HUDEP-2 (cell line): ENCODE results near the gene CHTF18.

ENCODE experiments used
- DNase-seq, 76 experiments: peaks; one replicate each; lab custom pipeline; 2025; ENCODE audit not compliant: unreplicated experiment in 76 of 76; lab: John Stamatoyannopoulos, UW

The CHTF18 gene

DNA sequence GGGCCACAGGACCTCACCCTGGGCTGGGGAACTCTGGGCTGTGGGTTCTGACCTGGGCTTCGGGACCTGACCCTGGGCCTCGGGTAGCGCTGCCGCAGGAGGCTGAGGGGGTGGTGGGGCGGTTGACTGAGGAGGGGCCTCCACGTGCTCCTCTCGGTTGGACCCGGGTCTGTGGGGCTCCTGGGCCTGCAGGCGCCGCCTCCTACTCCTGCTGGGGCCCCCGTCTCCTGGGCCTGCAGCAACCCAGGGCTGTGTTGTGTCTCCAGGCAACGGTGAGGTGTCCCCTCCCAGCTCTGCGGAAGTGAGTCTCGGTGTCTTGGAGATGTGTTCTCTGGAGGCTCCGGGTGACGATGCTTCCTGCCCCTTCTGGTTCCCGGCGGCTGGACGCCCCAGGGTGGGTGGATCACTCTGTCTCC is 53.6 kb downstream of the CHTF18 start:
- no peak for DNase-seq

DNA sequence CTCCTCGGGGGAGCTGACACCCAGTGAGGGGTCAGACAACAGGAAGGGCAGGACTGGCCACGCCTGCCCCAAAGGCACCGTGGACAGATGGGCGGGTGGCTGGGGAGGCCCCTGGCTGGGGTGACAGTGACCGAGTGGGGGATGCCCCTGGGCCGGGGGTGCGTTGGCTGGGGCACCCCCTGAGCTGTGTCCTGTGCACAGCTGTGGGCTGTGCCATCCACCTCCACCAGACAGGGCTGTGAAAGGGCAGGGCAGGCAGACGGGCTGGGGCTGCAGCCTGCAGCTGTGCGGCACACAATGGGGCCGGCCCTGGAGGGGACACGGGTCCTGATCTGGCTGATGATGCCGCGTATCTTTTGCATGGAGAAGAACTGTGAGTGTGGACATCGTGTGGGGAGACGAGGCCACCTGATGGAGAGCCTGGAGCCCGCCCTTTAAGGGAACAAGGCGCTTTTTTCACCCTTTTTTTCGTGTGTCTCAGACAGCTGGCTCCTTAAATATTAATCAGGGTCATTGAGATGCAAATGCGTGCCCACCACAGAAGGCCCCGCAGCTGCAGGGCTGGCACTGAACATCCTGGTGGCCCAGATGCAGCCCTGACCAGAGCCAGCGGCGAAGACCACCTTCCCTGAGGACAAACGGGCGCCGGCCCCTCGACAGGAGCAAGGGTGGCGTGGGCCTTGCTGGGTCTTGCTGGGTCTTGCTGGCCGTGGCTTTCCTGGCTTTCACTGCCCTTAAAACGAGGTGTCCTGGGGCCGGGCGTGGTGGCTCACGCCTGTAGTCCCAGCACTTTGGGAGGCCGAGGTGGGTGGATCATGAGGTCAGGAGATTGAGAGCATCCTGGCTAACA is 54.5 kb downstream of the CHTF18 start:
- DNase-seq = no peak

DNA sequence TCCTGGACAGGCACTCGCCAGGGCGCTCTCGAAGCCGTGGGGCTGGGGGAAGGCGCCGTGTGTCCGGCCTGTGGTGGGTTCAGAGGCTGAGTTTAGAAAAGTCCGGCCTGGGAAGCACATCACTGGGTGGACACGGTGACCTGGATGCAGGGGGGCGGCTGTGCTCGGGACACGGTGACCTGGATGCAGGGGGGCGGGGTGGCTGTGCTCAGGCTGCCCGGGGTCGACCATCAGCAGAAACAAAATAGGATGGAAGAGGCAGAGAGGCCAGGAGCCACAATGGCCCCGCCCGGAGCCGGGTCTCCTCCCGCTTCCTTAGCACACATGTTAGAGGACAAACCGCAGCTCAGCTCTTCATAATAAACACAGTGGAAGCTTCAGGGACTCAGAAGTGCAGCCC is 55.4 kb downstream of the CHTF18 start:
- no peak for DNase-seq

DNA sequence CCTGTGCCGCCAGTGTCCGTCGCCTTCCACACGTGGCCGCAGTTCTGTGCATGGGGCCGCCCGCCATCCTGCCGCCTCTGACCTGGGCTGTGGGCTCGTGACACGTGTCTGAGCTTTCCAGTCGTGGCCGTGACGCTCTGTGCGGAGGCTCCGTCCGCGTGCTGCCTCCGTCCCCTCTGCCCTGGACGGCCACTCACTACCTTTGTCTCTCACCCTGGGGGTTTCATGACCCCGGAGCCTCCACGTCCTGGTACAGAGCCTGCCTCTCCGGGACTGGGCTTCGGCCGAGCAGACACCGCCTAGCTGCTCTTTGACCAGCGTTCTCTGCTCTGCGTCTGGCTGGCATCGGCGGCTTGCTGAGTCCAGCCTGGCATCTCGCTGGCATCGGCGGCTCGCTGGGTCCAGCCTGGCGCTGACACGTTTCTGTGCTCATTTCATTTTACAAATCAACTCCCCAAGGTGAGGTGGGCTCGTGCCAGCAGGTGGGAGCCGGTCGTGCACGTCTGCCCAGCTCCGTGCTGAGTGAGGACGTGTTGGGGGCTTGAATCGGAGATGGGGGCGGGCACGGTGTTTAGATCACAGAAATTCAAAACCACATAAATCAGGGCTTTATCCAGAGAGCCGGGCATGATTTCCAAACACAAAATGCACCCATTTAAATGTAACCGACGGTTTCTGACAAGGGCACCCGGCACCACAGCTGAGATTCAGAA is 56.4 kb downstream of the CHTF18 start:
- no peak for DNase-seq

DNA sequence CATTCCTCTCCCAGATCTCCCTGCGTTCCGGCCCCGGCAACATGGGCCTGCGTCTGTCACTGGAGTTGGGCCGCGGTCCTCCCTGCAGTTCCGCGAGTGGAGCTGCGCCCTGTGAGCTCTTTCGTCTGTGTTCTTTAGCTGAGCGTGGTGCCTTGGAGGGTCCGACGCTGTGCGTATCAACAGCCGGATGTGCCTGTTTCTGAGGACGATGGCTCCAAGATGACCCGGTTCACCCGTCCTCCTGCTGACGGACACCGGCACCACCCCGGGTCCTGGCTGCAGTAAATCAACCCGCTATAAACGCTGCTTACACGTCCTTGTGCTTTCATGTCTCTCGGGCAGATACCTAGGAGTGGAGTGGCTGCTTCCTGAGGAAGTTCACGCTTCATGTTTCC is 56.9 kb downstream of the CHTF18 start:
- DNase-seq = no peak

- no peak for DNase-seq
These were observed 58.7 kb downstream of the CHTF18 start for GRCh38 chr16:847151-847550.
